CD14-positive monocyte (primary cell): ENCODE data around the gene TMEM271. TPM values are rescaled to one million over a fixed set of nuclear protein-coding genes. Genes with fewer than 3 reads are reported as not detected.

Source experiments
- DNase-seq, 3 donors: peaks; one replicate each; pipeline ENCODE4 v3.0.0-alpha.2; 2011 to 2022
- H2AFZ ChIP-seq: 2 replicates; pipeline ENCODE4 v1.6.0; 2012; ENCODE audit warnings: mild to moderate bottlenecking, low read depth, low read length, inconsistent platforms; ENCODE audit not compliant: insufficient read depth, poor library complexity, severe bottlenecking
- H3K27ac ChIP-seq, 2 donors: 1 replicate in 1 of 2; 2 replicates in 1 of 2; pipeline ENCODE4 v1.5.1; 2012 to 2013; ENCODE audit warnings: low read length in 2 of 2, control low read depth in 1 of 2, inconsistent platforms in 1 of 2, low read depth in 1 of 2, mild to moderate bottlenecking in 1 of 2
- H3K27me3 ChIP-seq, 2 donors: one replicate each; pipeline versions ENCODE4 v1.6.0 to v1.6.1; 2011 to 2013; ENCODE audit warnings: low read length in 2 of 2; ENCODE audit not compliant: control insufficient read depth in 2 of 2, insufficient read depth in 2 of 2
- H3K36me3 ChIP-seq, 2 donors: replicated peaks in 1 of 2; 1 replicate in 1 of 2; 2 replicates in 1 of 2; pipeline versions ENCODE4 v1.5.1 to v1.6.1; 2012 to 2013; ENCODE audit warnings: low read length in 2 of 2, control low read depth in 1 of 2, inconsistent platforms in 1 of 2, mild to moderate bottlenecking in 1 of 2; ENCODE audit not compliant: insufficient read depth in 2 of 2, control insufficient read depth in 1 of 2
- H3K4me1 ChIP-seq, 2 donors: 1 replicate in 1 of 2; 2 replicates in 1 of 2; pipeline versions ENCODE4 v1.5.1 to v1.6.1; 2012 to 2013; ENCODE audit warnings: low read length in 2 of 2, control low read depth in 1 of 2, inconsistent platforms in 1 of 2, mild to moderate bottlenecking in 1 of 2, moderate library complexity in 1 of 2; ENCODE audit not compliant: insufficient read depth in 2 of 2, control insufficient read depth in 1 of 2
- H3K4me2 ChIP-seq: replicated peaks from 2 replicates; pipeline ENCODE3; 2012; ENCODE audit warnings: low read length, moderate library complexity, mild to moderate bottlenecking; ENCODE audit not compliant: poor library complexity, severe bottlenecking; ENCODE audit errors: extremely low read depth
- H3K4me3 ChIP-seq, 3 experiments: fragments of 200-600 bp in 1 of 3; sonication (generic) in 1 of 3; replicated peaks in 1 of 3; 1 replicate in 2 of 3; 2 replicates in 1 of 3; pipeline ENCODE4 v1.5.1; 2011 to 2013; ENCODE audit warnings: low read length in 3 of 3, mild to moderate bottlenecking in 3 of 3, control low read depth in 2 of 3, low read depth in 2 of 3, inconsistent platforms in 1 of 3, moderate library complexity in 1 of 3
- H3K79me2 ChIP-seq: 2 replicates; pipeline ENCODE4 v1.6.0; 2012; ENCODE audit warnings: mild to moderate bottlenecking, control low read depth, inconsistent platforms, low read length, moderate library complexity; ENCODE audit not compliant: insufficient read depth
- H3K9ac ChIP-seq: 2 replicates; pipeline ENCODE4 v1.6.0; 2017; ENCODE audit warnings: low read length, mild to moderate bottlenecking; ENCODE audit not compliant: insufficient read depth, poor library complexity, severe bottlenecking
- H3K9me3 ChIP-seq, 2 donors: replicated peaks in 1 of 2; 1 replicate in 1 of 2; 2 replicates in 1 of 2; pipeline versions ENCODE4 v1.5.1 to v1.6.1; 2012 to 2013; ENCODE audit warnings: low read length in 2 of 2, control low read depth in 1 of 2; ENCODE audit not compliant: control insufficient read depth in 1 of 2, insufficient read depth in 1 of 2
- H4K20me1 ChIP-seq: 2 replicates; pipeline ENCODE4 v1.6.0; 2012; ENCODE audit warnings: mild to moderate bottlenecking, low read length, control low read depth, moderate library complexity; ENCODE audit not compliant: insufficient read depth
- H3K27ac Mint-ChIP-seq, 7 donors: one replicate each; pipeline ENCODE4 v1.8.0; 2020; ENCODE audit warnings: mild to moderate bottlenecking in 7 of 7, mixed read lengths in 7 of 7, moderate library complexity in 6 of 7, inconsistent platforms in 2 of 7
- H3K27me3 Mint-ChIP-seq, 3 donors: one replicate each; pipeline ENCODE4 v1.8.0; 2021 to 2022; ENCODE audit warnings: low read depth in 3 of 3, mild to moderate bottlenecking in 3 of 3, mixed read lengths in 3 of 3, moderate library complexity in 3 of 3, inconsistent platforms in 1 of 3
- H3K36me3 Mint-ChIP-seq, 2 donors: one replicate each; pipeline ENCODE4 v1.8.0; 2020; ENCODE audit warnings: mixed read lengths in 2 of 2, inconsistent platforms in 1 of 2, mild to moderate bottlenecking in 1 of 2
- H3K4me1 Mint-ChIP-seq: one replicate; pipeline ENCODE4 v1.8.0; 2020; ENCODE audit warnings: mild to moderate bottlenecking, mixed read lengths
- H3K4me3 Mint-ChIP-seq, 2 donors: one replicate each; pipeline ENCODE4 v1.8.0; 2020; ENCODE audit warnings: mild to moderate bottlenecking in 2 of 2, mixed read lengths in 2 of 2, moderate library complexity in 1 of 2
- H3K9me3 Mint-ChIP-seq, 7 donors: one replicate each; pipeline ENCODE4 v1.8.0; 2020 to 2022; ENCODE audit warnings: mixed read lengths in 7 of 7, mild to moderate bottlenecking in 6 of 7, moderate library complexity in 6 of 7, inconsistent platforms in 2 of 7
- WGBS: methylation state at CpG from one replicate; pipeline ENCODE4 v1.1.5; 2013; ENCODE audit warnings: missing lambda C conversion rate; ENCODE audit not compliant: insufficient coverage; 5-methylcytosine and 5-hydroxymethylcytosine counted together
- intact Hi-C, 2 donors: fragments of 100-400 bp; cut with micrococcal nuclease; formaldehyde crosslinking; loops; one replicate each; pipeline versions ENCODE4 v1.15.0 to v1.15.1; 2023
- polyA plus RNA-seq, 3 donors: library from polyadenylated mRNA; depleted of rRNA in 1 of 3; unstranded in 2 of 3; stranded (reverse) in 1 of 3; fragments of 300-500 nt in 2 of 3; fragments of >200 nt in 1 of 3; fragmentation: Illumina TruSeq in 2 of 3; gene quantifications; 1 replicate in 2 of 3; 2 replicates in 1 of 3; pipeline ENCODE4 v1.2.3, GENCODE V29; 2012 to 2021
- TF ChIP-seq, protein P1 (sequence below): fragments of 200-600 bp; IDR thresholded peaks from one replicate; pipeline ENCODE4 v1.8.0; 2022; ENCODE audit warnings: antibody characterized with exemption, mild to moderate bottlenecking

The TMEM271 gene
- polyA plus RNA-seq, 3 donors, result not detected

DNA sequence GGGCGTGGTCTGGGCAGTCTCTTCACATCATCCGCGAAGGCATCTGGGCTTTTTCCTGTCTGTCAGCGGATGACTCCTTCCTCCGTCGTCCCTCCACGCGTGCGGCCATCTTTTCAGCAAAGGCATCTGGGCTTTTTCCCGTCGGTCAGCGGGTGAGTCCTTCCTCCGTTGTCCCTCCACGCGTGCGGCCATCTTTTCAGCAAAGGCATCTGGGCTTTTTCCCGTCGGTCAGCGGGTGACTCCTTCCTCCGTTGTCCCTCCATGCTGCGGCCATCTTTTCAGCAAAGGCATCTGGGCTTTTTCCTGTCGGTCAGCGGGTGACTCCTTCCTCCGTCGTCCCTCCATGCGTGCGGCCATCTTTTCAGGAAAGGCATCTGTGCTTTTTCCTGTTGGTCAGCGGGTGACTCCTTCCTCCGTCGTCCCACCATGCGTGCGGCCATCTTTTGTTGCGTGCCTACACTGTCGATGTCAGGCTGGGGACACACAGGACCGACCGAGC is 12.3 kb upstream of the TMEM271 start:
- no peaks in the 10 kb centered on the region for H3K4me1 Mint-ChIP-seq
- H3K4me2 ChIP-seq, result no peak overlapping the region
- no peaks in the 10 kb centered on the region for H3K27me3 ChIP-seq
- peaks cover 7 to 16% (median 15%) of the 10 kb centered on the region in 3 donors for H3K27me3 Mint-ChIP-seq
- intact Hi-C loops, result no loop called here
- H3K36me3 ChIP-seq, result no peaks in the 10 kb centered on the region
- no peaks in the 10 kb centered on the region for H3K79me2 ChIP-seq
- WGBS, result 82% methylated on average over 32 of the region's 36 CpGs
- H3K36me3 Mint-ChIP-seq, result no peaks in the 10 kb centered on the region
- H3K9me3 ChIP-seq, result peaks cover 22 to 25% of the 10 kb centered on the region in 2 donors
- H3K27ac Mint-ChIP-seq, result no peak overlapping the region
- H4K20me1 ChIP-seq, result no peaks in the 10 kb centered on the region
- no peak overlapping the region for H3K4me3 Mint-ChIP-seq
- DNase-seq, result no peak
- TF ChIP-seq, protein P1, sequence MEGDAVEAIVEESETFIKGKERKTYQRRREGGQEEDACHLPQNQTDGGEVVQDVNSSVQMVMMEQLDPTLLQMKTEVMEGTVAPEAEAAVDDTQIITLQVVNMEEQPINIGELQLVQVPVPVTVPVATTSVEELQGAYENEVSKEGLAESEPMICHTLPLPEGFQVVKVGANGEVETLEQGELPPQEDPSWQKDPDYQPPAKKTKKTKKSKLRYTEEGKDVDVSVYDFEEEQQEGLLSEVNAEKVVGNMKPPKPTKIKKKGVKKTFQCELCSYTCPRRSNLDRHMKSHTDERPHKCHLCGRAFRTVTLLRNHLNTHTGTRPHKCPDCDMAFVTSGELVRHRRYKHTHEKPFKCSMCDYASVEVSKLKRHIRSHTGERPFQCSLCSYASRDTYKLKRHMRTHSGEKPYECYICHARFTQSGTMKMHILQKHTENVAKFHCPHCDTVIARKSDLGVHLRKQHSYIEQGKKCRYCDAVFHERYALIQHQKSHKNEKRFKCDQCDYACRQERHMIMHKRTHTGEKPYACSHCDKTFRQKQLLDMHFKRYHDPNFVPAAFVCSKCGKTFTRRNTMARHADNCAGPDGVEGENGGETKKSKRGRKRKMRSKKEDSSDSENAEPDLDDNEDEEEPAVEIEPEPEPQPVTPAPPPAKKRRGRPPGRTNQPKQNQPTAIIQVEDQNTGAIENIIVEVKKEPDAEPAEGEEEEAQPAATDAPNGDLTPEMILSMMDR, result no peak
- no peak overlapping the region for H3K27ac ChIP-seq
- no peak overlapping the region for H3K4me3 ChIP-seq
- peaks cover 15 to 45% (median 38%) of the 10 kb centered on the region in 7 donors for H3K9me3 Mint-ChIP-seq
- H2AFZ ChIP-seq, result no peak overlapping the region
- no peaks in the 10 kb centered on the region for H3K4me1 ChIP-seq
- no peak overlapping the region for H3K9ac ChIP-seq

DNA sequence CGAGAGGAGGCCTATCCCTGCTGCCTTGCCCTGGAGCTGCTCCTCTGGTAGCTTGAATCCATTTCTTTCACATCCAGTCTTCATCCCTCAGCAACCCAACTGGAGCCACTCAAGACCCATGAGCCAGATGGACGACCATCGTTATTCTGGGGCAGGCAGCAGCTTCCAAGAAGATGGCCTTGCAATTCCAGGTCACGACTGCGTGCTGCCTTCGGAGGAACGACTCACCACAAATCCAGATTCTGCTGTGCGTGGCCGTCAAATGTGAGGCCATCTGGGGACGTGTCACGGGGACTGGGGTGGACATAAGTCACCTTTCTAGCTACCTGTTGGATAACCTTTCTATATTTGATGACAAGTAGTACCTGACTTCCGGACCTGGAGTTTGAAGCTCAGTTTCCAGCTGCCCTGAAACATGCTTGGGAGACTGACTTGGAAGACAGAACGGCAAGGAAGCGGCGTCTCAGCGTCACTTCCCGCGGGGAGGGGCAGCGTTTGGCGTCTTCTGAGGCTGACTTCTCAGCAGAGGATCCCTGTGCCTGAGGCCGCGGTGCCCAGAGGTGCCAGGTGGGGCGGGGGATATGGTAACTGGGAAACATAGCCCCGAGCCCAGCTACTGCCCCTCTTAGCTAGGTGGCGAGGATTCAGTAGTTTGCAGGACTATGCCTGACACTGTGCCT is 11.7 kb upstream of the TMEM271 start:
- H4K20me1 ChIP-seq, result no peaks in the 10 kb centered on the region
- H3K27me3 ChIP-seq, result no peaks in the 10 kb centered on the region
- H3K9ac ChIP-seq, result no peak overlapping the region
- H2AFZ ChIP-seq, result no peak overlapping the region
- peaks cover 5 to 15% (median 15%) of the 10 kb centered on the region in 3 donors for H3K27me3 Mint-ChIP-seq
- no peaks in the 10 kb centered on the region for H3K4me1 Mint-ChIP-seq
- intact Hi-C loops, result no loop called here
- no peaks in the 10 kb centered on the region for H3K36me3 ChIP-seq
- no peaks in the 10 kb centered on the region for H3K4me1 ChIP-seq
- H3K9me3 Mint-ChIP-seq, result peaks cover 13 to 47% (median 40%) of the 10 kb centered on the region in 7 donors
- no peaks in the 10 kb centered on the region for H3K36me3 Mint-ChIP-seq
- no peak overlapping the region for H3K27ac Mint-ChIP-seq
- 81% methylated on average over 25 of the region's 25 CpGs for WGBS
- no peak overlapping the region for H3K4me3 ChIP-seq
- peaks cover 26% of the 10 kb centered on the region in 2 donors for H3K9me3 ChIP-seq
- no peak overlapping the region for H3K4me2 ChIP-seq
- H3K79me2 ChIP-seq, result no peaks in the 10 kb centered on the region
- peak overlapping the region in 1 of 2 donors; percentile 16 for H3K4me3 Mint-ChIP-seq
- DNase-seq, result no peak
- TF ChIP-seq, protein P1, result no peak
- H3K27ac ChIP-seq, result no peak overlapping the region
